Stimulated activated CD8-positive, alpha-beta memory T cell treated with anti-CD3 and anti-CD28 coated beads, Interleukin-15, amount 100 ng/mL, for 1 hour (primary cell): ENCODE measurements around the gene FRMD1.

ENCODE experiments used
- DNase-seq: peaks from one replicate; pipeline ENCODE4 v3.0.0-alpha.2; 2020; ENCODE audit warnings: low read depth

Gene FRMD1

GRCh38 chr6:168055696-168056489 lies 23.1 kb downstream of the FRMD1 start:
- DNase-seq: no peak

- DNase-seq: no peak
Measured at GRCh38 chr6:168054765-168055560, 24.0 kb downstream of the FRMD1 start.

GRCh38 chr6:168053957-168054471 lies 25.0 kb downstream of the FRMD1 start:
- no peak for DNase-seq

GRCh38 chr6:168053086-168053956 lies 25.7 kb downstream of the FRMD1 start:
- no peak for DNase-seq

GRCh38 chr6:168052291-168052891 lies 26.6 kb downstream of the FRMD1 start:
- DNase-seq: no peak

GRCh38 chr6:168051648-168052047 lies 27.4 kb downstream of the FRMD1 start:
- no peak for DNase-seq

GRCh38 chr6:168050881-168051586 lies 28.0 kb downstream of the FRMD1 start:
- DNase-seq: no peak

GRCh38 chr6:168050225-168050880 lies 28.7 kb downstream of the FRMD1 start:
- DNase-seq: no peak

- no peak for DNase-seq
Measured at GRCh38 chr6:168049706-168050224, 29.2 kb downstream of the FRMD1 start.

- DNase-seq: no peak
Measured at GRCh38 chr6:168049277-168049676, 29.7 kb downstream of the FRMD1 start.

GRCh38 chr6:168048724-168049025 lies 30.3 kb downstream of the FRMD1 start:
- DNase-seq: no peak

GRCh38 chr6:168047841-168048723 lies 30.9 kb downstream of the FRMD1 start:
- no peak for DNase-seq

GRCh38 chr6:168046696-168047095 lies 32.3 kb downstream of the FRMD1 start:
- no peak for DNase-seq

- DNase-seq: no peak
Measured at GRCh38 chr6:168045706-168046620, 33.0 kb downstream of the FRMD1 start.

GRCh38 chr6:168045141-168045691 lies 33.8 kb downstream of the FRMD1 start:
- no peak for DNase-seq

GRCh38 chr6:168044521-168045130 lies 34.4 kb downstream of the FRMD1 start:
- no peak for DNase-seq

- DNase-seq: no peak
Measured at GRCh38 chr6:168043848-168044415, 35.1 kb downstream of the FRMD1 start.
